A549 (cell line): ENCODE data around the gene CRTC3. TPM values are rescaled to one million over a fixed set of nuclear protein-coding genes. Genes with fewer than 3 reads are reported as not detected.
A peak's percentile ranks its signal among the peaks of the same experiment; 100 is the strongest.

Experiments used
- ATAC-seq, 2 experiments: fragments of 200-7000 bp in 1 of 2; fragments of >200 bp in 1 of 2; cut with Nextera tagmentation in 1 of 2; cut with Tn5 transposase in 1 of 2; 3 replicates each; pipeline versions ENCODE4 v1.8.0 to v1.9.1; 2018 to 2020; ENCODE audit warnings: mild to moderate bottlenecking in 1 of 2, moderate library complexity in 1 of 2
- CTCF ChIA-PET: fragments of 300-600 bp; sonication (Branson Sonifier 250); formaldehyde crosslinking; extraction: SDS; loops from one replicate; lab custom pipeline; 2021; ENCODE audit warnings: antibody characterized with exemption, inconsistent platforms; lab: Yijun Ruan, JAX
- POLR2A ChIA-PET: fragments of 350-600 bp; formaldehyde crosslinking; extraction: SDS; loops from one replicate; lab custom pipeline; 2021; ENCODE audit warnings: antibody characterized with exemption, inconsistent platforms; lab: Yijun Ruan, JAX
- DNase-seq, 2 experiments: peaks; one replicate each; pipeline versions ENCODE4 v3.0.0 to v3.0.0-alpha.2; 2011 to 2016; ENCODE audit warnings: low read depth in 1 of 2, low spot score in 1 of 2
- FAIRE-seq: peaks from 2 replicates; lab custom pipeline; 2011; peaks lifted over from hg19 to GRCh38; lab: Jason Lieb, UNC
- H3K27ac ChIP-seq, 2 experiments: fragments of >200 bp; sonication (Bioruptor Twin); formaldehyde crosslinking; 3 replicates each; pipeline ENCODE4 v1.5.1; 2016 to 2017
- H3K4me1 ChIP-seq: fragments of >200 bp; sonication (Bioruptor Twin); formaldehyde crosslinking; 3 replicates; pipeline ENCODE4 v1.6.1; 2016
- H3K4me2 ChIP-seq: fragments of >200 bp; sonication (Bioruptor Twin); formaldehyde crosslinking; 3 replicates; pipeline ENCODE4 v1.6.1; 2016
- H3K4me3 ChIP-seq: fragments of >200 bp; sonication (Bioruptor Twin); formaldehyde crosslinking; 3 replicates; pipeline ENCODE4 v1.5.1; 2016
- H3K9me3 ChIP-seq: fragments of >200 bp; sonication (Bioruptor Twin); formaldehyde crosslinking; 3 replicates; pipeline ENCODE4 v1.6.1; 2016
- BCL3 ChIP-seq: fragments of >200 bp; sonication (Bioruptor Twin); formaldehyde crosslinking; IDR thresholded peaks from 3 replicates; pipeline ENCODE4 v1.6.1; 2016
- CBX8 ChIP-seq: fragments of 200-600 bp; sonication (generic); IDR thresholded peaks from 2 replicates; pipeline ENCODE4 v1.6.1; 2016
- CHD2 ChIP-seq: fragments of 150-350 bp; IDR thresholded peaks from 2 replicates; pipeline ENCODE4 v1.6.1; 2014; ENCODE audit warnings: low read length; ENCODE audit not compliant: partially characterized antibody
- CHD4 ChIP-seq: fragments of 200-600 bp; sonication (generic); IDR thresholded peaks from 2 replicates; pipeline ENCODE4 v1.6.1; 2016; ENCODE audit warnings: antibody characterized with exemption, mild to moderate bottlenecking, borderline replicate concordance
- CTCF ChIP-seq: fragments of >200 bp; sonication (Bioruptor Twin); formaldehyde crosslinking; IDR thresholded peaks from 3 replicates; pipeline ENCODE4 v1.5.1; 2016
- EHF ChIP-seq: fragments of 250-450 bp; sonication (Bioruptor Pico); IDR thresholded peaks from 2 replicates; pipeline ENCODE4 v1.5.0; 2020; ENCODE audit warnings: mild to moderate bottlenecking
- ELK1 ChIP-seq: fragments of 150-350 bp; IDR thresholded peaks from 2 replicates; pipeline ENCODE4 v1.6.1; 2014; ENCODE audit warnings: low read depth, mild to moderate bottlenecking, low read length
- FOSB ChIP-seq: fragments of 250-450 bp; sonication (Bioruptor Pico); IDR thresholded peaks from 2 replicates; pipeline ENCODE4 v1.5.0; 2020; ENCODE audit warnings: mild to moderate bottlenecking, moderate library complexity
- FOSL2 ChIP-seq, 2 experiments: fragments of 450-650 bp in 1 of 2; fragments of >200 bp in 1 of 2; sonication (Bioruptor Twin) in 1 of 2; formaldehyde crosslinking; IDR thresholded peaks; 2 replicates each; pipeline versions ENCODE4 v1.5.0 to v1.6.1; 2016 to 2020; ENCODE audit warnings: mild to moderate bottlenecking in 1 of 2, moderate library complexity in 1 of 2
- GATA3 ChIP-seq: IDR thresholded peaks from 2 replicates; pipeline ENCODE4 v1.6.1; 2012; ENCODE audit warnings: borderline replicate concordance
- HMGXB4 ChIP-seq: fragments of 250-450 bp; sonication (Bioruptor Pico); IDR thresholded peaks from 2 replicates; pipeline ENCODE4 v1.5.0; 2021; ENCODE audit warnings: mild to moderate bottlenecking, moderate library complexity, borderline replicate concordance
- HOXB13 ChIP-seq: fragments of 250-450 bp; sonication (Bioruptor Pico); IDR thresholded peaks from 2 replicates; pipeline ENCODE4 v1.5.0; 2020; ENCODE audit warnings: low read depth, mild to moderate bottlenecking, moderate library complexity
- JUN ChIP-seq, 2 experiments: fragments of >200 bp; sonication (Bioruptor Twin); formaldehyde crosslinking; IDR thresholded peaks; 2 replicates in 1 of 2; 3 replicates in 1 of 2; pipeline ENCODE4 v1.6.1; 2016 to 2017
- JUNB ChIP-seq: fragments of >200 bp; sonication (Bioruptor Twin); formaldehyde crosslinking; IDR thresholded peaks from 2 replicates; pipeline ENCODE4 v1.6.1; 2016
- MAX ChIP-seq: IDR thresholded peaks from 2 replicates; pipeline ENCODE4 v1.6.1; 2012
- MAZ ChIP-seq: fragments of 150-350 bp; IDR thresholded peaks from 2 replicates; pipeline ENCODE4 v1.6.1; 2014; ENCODE audit warnings: antibody characterized with exemption, low read depth, low read length, borderline replicate concordance
- MYC ChIP-seq: IDR thresholded peaks from 2 replicates; pipeline ENCODE4 v1.6.1; 2012; ENCODE audit warnings: mild to moderate bottlenecking, inconsistent platforms, low read length, improper control_type of control experiment, borderline replicate concordance
- NFE2L2 ChIP-seq: fragments of 150-350 bp; conservative IDR thresholded peaks from 2 replicates; pipeline ENCODE4 v1.6.1; 2014; ENCODE audit warnings: low read length
- RCOR1 ChIP-seq: fragments of 150-350 bp; IDR thresholded peaks from 2 replicates; pipeline ENCODE4 v1.6.1; 2014; ENCODE audit warnings: antibody characterized with exemption, low read length, low read depth
- REST ChIP-seq: fragments of 200-600 bp; sonication (generic); IDR thresholded peaks from 2 replicates; pipeline ENCODE4 v1.6.1; 2016; ENCODE audit warnings: antibody characterized with exemption, mild to moderate bottlenecking, moderate library complexity
- RFX5 ChIP-seq: fragments of 450-650 bp; IDR thresholded peaks from 2 replicates; pipeline ENCODE4 v1.7.1; 2014; ENCODE audit warnings: antibody characterized with exemption, mild to moderate bottlenecking, moderate library complexity
- ZFP36 ChIP-seq: fragments of 450-650 bp; IDR thresholded peaks from 2 replicates; pipeline ENCODE4 v1.6.1; 2014; ENCODE audit warnings: borderline replicate concordance; ENCODE audit not compliant: partially characterized antibody
- ZNF302 ChIP-seq: fragments of 250-450 bp; sonication (Bioruptor Pico); IDR thresholded peaks from 2 replicates; pipeline ENCODE4 v1.9.0; 2021; ENCODE audit warnings: inconsistent platforms, mild to moderate bottlenecking, moderate library complexity
- WGBS: methylation state at CpG from one replicate; pipeline ENCODE4 v1.1.6; 2017; ENCODE audit errors: missing lambda C conversion rate; 5-methylcytosine and 5-hydroxymethylcytosine counted together
- polyA plus RNA-seq, 4 experiments: library from polyadenylated mRNA; depleted of rRNA in 3 of 4; stranded (reverse); fragments of >200 nt; fragmentation: RNase III in 1 of 4; extraction: RNeasy Plus Mini Kit Qiagen cat#74134 plus additional on column Dnase treatment in 1 of 4; gene quantifications; 2 replicates in 3 of 4; 3 replicates in 1 of 4; pipeline ENCODE4 v1.2.3, GENCODE V29; 2011 to 2017

CRTC3 gene
- polyA plus RNA-seq, 2 of the 4 experiments (the other 2 are of a cell fraction), result 17.5 to 30.5 TPM

GRCh38 chr15:90557186-90558084 lies 27.7 kb downstream of the CRTC3 start:
- Histone ChIP-seq H3K27ac (peak overlapping the region in 1 of 2 experiments; percentile 5; a peak in 4 of 6 replicates), H3K4me1 (peaks cover 42% of the 10 kb centered on the region; the same call in 2 of the 3 replicates), H3K9me3 (no peaks in the 10 kb centered on the region), H3K4me3 (no peak overlapping the region), H3K4me2 (no peak overlapping the region)
- POLR2A ChIA-PET, result no interaction called here
- no peak for FAIRE-seq
- WGBS, result 87% methylated on average over 12 of the region's 12 CpGs
- DNase-seq, result no peak
- TF ChIP-seq HOXB13 (CRISPR knock-in tag) (no peak), RCOR1 (no peak), MAX (no peak), EHF (CRISPR knock-in tag) (no peak), CHD4 (no peak), ZFP36 (no peak), MYC (no peak), FOSB (CRISPR knock-in tag) (no peak), JUN (IDR thresholded peaks at IDR 0.05) (no peak)
- ATAC-seq, result peak in 1 of 2 experiments; percentile 39; a peak in 3 of 6 replicates
- CTCF ChIA-PET, result interaction anchor here (0.8 to 1.3 kb wide), 2 partner anchors 21 to 25 kb away, joined by 3 read pairs; no protein-coding TSS in a partner anchor

- no peak overlapping the region for H3K4me2 ChIP-seq
Observed at GRCh38 chr15:90558171-90558573, 28.4 kb downstream of the CRTC3 start.

More at GRCh38 chr15:90558171-90558573, 28.4 kb downstream of the CRTC3 start:
- FAIRE-seq, result no peak
- TF ChIP-seq CHD2, result no peak
- no peak for TF ChIP-seq MAZ
- TF ChIP-seq CTCF, result no peak
- TF ChIP-seq NFE2L2, result no peak
- no peak for TF ChIP-seq GATA3
- TF ChIP-seq FOSB (CRISPR knock-in tag), result no peak
- TF ChIP-seq MAX, result no peak
- TF ChIP-seq RFX5, result no peak
- no peak for TF ChIP-seq JUNB
- no peak for TF ChIP-seq RCOR1
- no peak for TF ChIP-seq HMGXB4 (CRISPR knock-in tag)
- TF ChIP-seq REST, result no peak
- TF ChIP-seq MYC, result no peak
- no peak for TF ChIP-seq CBX8
- TF ChIP-seq FOSL2 (IDR thresholded peaks at IDR 0.05), result no peak
- no peak for TF ChIP-seq FOSL2 (CRISPR knock-in tag; IDR thresholded peaks at IDR 0.05)
- no peak for TF ChIP-seq ELK1
- TF ChIP-seq ZNF302 (CRISPR knock-in tag), result no peak
- no peak for TF ChIP-seq BCL3
- WGBS, result 68% methylated on average over 4 of the region's 4 CpGs
- no peaks in the 10 kb centered on the region for H3K9me3 ChIP-seq
- DNase-seq, result no peak
- ATAC-seq, result peak; percentile 32 to 47; a peak in 3 of 6 replicates
- H3K4me1 ChIP-seq, result peaks cover 37% of the 10 kb centered on the region; the same call in 2 of the 3 replicates
- H3K4me3 ChIP-seq, result no peak overlapping the region
- ChIA-PET CTCF (interaction anchor here (0.8 kb wide), 1 partner anchor 22 kb away, joined by 3 read pairs; no protein-coding TSS in a partner anchor), POLR2A (no interaction called here)
- peak overlapping the region in 1 of 2 experiments; percentile 5; a peak in 2 of 6 replicates for H3K27ac ChIP-seq
